Adrenal gland (tissue), 5 donors: ENCODE data around the gene KCNA3.

Source experiments
- CTCF ChIP-seq, 6 experiments: fragments of 450-650 bp in 4 of 6; fragments of 200-600 bp in 2 of 6; sonication (generic) in 1 of 6; IDR thresholded peaks; 1 replicate in 5 of 6; 2 replicates in 1 of 6; pipeline versions ENCODE4 v1.5.1 to v1.8.0; 2016 to 2021; ENCODE audit warnings: antibody characterized with exemption in 6 of 6, mild to moderate bottlenecking in 2 of 6, moderate library complexity in 1 of 6
- POLR2A ChIP-seq, 2 donors: fragments of 450-650 bp; IDR thresholded peaks; one replicate each; pipeline ENCODE4 v1.6.1; 2017; ENCODE audit warnings: antibody characterized with exemption in 2 of 2, mild to moderate bottlenecking in 2 of 2, moderate library complexity in 1 of 2
- donor health status: DM: no; HTN: no; CAD: no.

DNA sequence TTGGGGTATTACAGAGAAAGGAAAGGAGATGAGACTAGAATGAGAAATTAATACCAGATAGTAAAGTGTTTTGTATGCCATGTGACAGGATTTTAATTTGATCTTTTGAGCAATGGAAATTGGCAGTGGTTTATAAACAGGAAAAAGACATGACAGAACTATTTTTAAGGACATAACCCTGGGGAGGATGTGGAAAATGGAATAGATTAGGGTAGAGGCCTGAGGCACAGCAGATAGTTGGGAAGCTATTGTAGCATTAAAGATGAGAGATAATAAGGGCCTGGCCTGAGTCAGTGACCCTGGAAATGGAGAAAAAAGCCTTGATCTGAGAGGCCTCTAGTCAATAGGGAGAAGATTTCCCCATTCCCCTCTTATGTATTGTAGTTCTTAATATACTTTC is 22.1 kb upstream of the KCNA3 start:
- no peak for TF ChIP-seq POLR2A (IDR thresholded peaks at IDR 0.05)
- no peak for TF ChIP-seq CTCF (IDR thresholded peaks at IDR 0.05)
